Measurements from ENCODE around the gene TMEM131. TPM values are rescaled to one million over a fixed set of nuclear protein-coding genes. Genes with fewer than 3 reads are reported as not detected.
A peak's percentile ranks its signal among the peaks of the same experiment; 100 is the strongest.

The TMEM131 gene
- polyA plus RNA-seq, 3 donors: 7.0 to 23.6 (median 8.2) TPM

DNA sequence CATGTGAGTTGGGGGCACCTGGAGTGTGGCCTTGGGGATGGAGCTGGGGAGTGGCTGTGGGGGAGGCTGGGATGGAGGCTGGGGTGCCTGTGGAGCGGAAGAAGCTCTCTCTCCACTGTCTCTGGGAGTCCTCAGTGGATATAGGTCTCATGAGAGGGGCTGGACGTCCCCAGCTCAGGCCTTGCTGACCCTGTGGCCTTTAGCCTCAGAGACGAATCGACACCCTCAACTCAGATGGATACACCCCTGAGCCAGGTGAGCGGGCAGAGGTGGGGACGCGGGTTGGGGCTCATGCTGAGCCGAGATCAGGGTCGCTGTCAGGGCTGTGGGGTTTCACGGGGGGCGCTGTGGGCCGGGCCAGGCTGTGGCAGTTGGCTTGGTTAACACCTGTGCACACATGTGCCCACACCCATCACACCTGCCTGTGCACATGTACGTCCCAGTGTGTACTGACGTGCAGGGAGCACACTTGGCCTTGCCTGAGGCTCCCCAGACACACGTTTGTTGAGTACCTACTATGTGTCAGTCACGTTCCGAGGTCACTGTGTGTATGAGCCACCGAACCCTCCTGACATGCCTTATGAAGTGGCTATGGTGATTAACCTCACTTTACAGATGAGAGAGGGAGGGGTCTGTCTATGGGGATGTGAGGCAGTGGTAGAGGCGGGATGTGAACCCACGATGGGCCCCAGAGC, 262.3 kb downstream of the TMEM131 start:
- Histone ChIP-seq H3K4me1 (ENCODE audit: control insufficient read depth in 1 of 2, insufficient read depth in 2 of 2, low read length in 2 of 2) (no peaks in the 10 kb centered on the region), H3K9me3 (replicated peaks in 1 of 2; ENCODE audit: control insufficient read depth in 1 of 2, insufficient read depth in 1 of 2, low read length in 2 of 2) (peaks cover 0 to 11% of the 10 kb centered on the region in 2 donors), H4K20me1 (ENCODE audit: insufficient read depth, low read length) (no peaks in the 10 kb centered on the region), H3K79me2 (ENCODE audit: insufficient read depth, low read length) (no peaks in the 10 kb centered on the region), H3K9ac (ENCODE audit: insufficient read depth, low read length, poor library complexity, severe bottlenecking) (no peak overlapping the region), H3K27ac (ENCODE audit: low read depth in 1 of 2, low read length in 2 of 2) (no peak overlapping the region), H3K27me3 (ENCODE audit: control insufficient read depth in 2 of 2, insufficient read depth in 2 of 2, low read length in 2 of 2) (no peaks in the 10 kb centered on the region), H2AFZ (ENCODE audit: insufficient read depth, low read depth, low read length, poor library complexity, severe bottlenecking) (no peak overlapping the region), H3K4me3 (replicated peaks in 1 of 3; ENCODE audit: low read depth in 2 of 3, low read length in 3 of 3) (no peak overlapping the region), H3K4me2 (replicated peaks; ENCODE audit: extremely low read depth, low read length, poor library complexity, severe bottlenecking) (no peak overlapping the region), H3K36me3 (replicated peaks in 1 of 2; ENCODE audit: control insufficient read depth in 1 of 2, insufficient read depth in 2 of 2, low read length in 2 of 2) (no peaks in the 10 kb centered on the region)
- Mint-ChIP-seq H3K4me3 (no peak overlapping the region), H3K4me1 (no peaks in the 10 kb centered on the region), H3K27ac (peak overlapping the region in 1 of 7 donors; percentile 48), H3K27me3 (ENCODE audit: low read depth in 3 of 3) (peaks cover 2 to 3% (median 2%) of the 10 kb centered on the region in 3 donors), H3K36me3 (no peaks in the 10 kb centered on the region), H3K9me3 (peaks cover 0 to 18% (median 13%) of the 10 kb centered on the region in 7 donors)
- no peak for DNase-seq
- 92% methylated on average over 15 of the region's 20 CpGs for WGBS (ENCODE audit: insufficient coverage)
- intact Hi-C loops (cut with micrococcal nuclease): no loop called here
- TF ChIP-seq, protein P1, sequence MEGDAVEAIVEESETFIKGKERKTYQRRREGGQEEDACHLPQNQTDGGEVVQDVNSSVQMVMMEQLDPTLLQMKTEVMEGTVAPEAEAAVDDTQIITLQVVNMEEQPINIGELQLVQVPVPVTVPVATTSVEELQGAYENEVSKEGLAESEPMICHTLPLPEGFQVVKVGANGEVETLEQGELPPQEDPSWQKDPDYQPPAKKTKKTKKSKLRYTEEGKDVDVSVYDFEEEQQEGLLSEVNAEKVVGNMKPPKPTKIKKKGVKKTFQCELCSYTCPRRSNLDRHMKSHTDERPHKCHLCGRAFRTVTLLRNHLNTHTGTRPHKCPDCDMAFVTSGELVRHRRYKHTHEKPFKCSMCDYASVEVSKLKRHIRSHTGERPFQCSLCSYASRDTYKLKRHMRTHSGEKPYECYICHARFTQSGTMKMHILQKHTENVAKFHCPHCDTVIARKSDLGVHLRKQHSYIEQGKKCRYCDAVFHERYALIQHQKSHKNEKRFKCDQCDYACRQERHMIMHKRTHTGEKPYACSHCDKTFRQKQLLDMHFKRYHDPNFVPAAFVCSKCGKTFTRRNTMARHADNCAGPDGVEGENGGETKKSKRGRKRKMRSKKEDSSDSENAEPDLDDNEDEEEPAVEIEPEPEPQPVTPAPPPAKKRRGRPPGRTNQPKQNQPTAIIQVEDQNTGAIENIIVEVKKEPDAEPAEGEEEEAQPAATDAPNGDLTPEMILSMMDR (IDR thresholded peaks at IDR 0.05): no peak

DNA sequence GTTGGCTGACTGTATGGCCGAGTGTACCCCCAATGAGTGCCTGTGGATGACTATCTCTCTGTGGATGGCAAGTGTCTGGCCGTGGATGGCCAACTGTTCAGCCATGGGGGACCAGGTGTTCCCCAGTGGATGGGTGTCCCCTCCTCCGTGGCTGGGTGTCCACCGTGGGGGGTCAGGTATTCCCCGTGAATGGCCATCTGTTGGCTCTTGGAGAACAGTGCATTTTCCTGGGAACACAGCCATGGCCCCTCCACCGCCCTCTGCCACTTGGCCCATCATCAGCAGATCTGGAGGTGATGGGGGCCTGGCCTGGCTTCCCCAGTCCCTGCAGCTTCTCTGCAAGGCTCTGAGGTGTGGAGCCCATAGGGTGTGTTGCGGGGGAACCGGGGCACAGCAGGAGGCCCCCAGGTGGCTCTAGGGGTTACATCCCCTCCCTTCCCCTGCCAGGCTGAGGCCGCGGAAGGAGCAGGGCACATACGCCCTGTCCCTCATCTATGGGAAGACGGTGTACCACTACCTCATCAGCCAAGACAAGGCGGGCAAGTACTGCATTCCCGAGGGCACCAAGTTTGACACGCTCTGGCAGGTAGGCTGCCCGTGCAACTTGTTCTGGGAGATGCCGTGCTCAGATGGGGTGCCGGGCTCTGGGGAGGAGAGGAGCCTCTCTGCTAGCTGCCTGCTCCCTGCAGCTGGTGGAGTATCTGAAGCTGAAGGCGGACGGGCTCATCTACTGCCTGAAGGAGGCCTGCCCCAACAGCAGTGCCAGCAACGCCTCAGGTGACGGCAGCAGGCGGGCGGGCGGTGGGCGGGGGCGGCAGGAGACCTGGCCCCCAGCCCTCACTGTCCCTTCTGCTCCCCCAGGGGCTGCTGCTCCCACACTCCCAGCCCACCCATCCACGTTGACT, 263.1 kb downstream of the TMEM131 start:
- 99% methylated on average over 17 of the region's 28 CpGs for WGBS (ENCODE audit: insufficient coverage)
- Histone ChIP-seq H3K4me3 (replicated peaks in 1 of 3; ENCODE audit: low read depth in 2 of 3, low read length in 3 of 3) (no peak overlapping the region), H3K4me1 (ENCODE audit: control insufficient read depth in 1 of 2, insufficient read depth in 2 of 2, low read length in 2 of 2) (no peaks in the 10 kb centered on the region), H3K79me2 (ENCODE audit: insufficient read depth, low read length) (no peaks in the 10 kb centered on the region), H4K20me1 (ENCODE audit: insufficient read depth, low read length) (no peaks in the 10 kb centered on the region), H3K9ac (ENCODE audit: insufficient read depth, low read length, poor library complexity, severe bottlenecking) (no peak overlapping the region), H3K9me3 (replicated peaks in 1 of 2; ENCODE audit: control insufficient read depth in 1 of 2, insufficient read depth in 1 of 2, low read length in 2 of 2) (peaks cover 0 to 11% of the 10 kb centered on the region in 2 donors), H3K27me3 (ENCODE audit: control insufficient read depth in 2 of 2, insufficient read depth in 2 of 2, low read length in 2 of 2) (no peaks in the 10 kb centered on the region), H3K4me2 (replicated peaks; ENCODE audit: extremely low read depth, low read length, poor library complexity, severe bottlenecking) (no peak overlapping the region), H3K36me3 (replicated peaks in 1 of 2; ENCODE audit: control insufficient read depth in 1 of 2, insufficient read depth in 2 of 2, low read length in 2 of 2) (no peaks in the 10 kb centered on the region), H3K27ac (ENCODE audit: low read depth in 1 of 2, low read length in 2 of 2) (no peak overlapping the region), H2AFZ (ENCODE audit: insufficient read depth, low read depth, low read length, poor library complexity, severe bottlenecking) (no peak overlapping the region)
- H3K4me3 Mint-ChIP-seq: no peak overlapping the region
- intact Hi-C loops (cut with micrococcal nuclease): no loop called here
- DNase-seq: no peak
- no peak overlapping the region for H3K27ac Mint-ChIP-seq
- no peaks in the 10 kb centered on the region for H3K4me1 Mint-ChIP-seq
- TF ChIP-seq, protein P1 (IDR thresholded peaks at IDR 0.05): no peak
- H3K36me3 Mint-ChIP-seq: no peaks in the 10 kb centered on the region
- H3K27me3 Mint-ChIP-seq (ENCODE audit: low read depth in 3 of 3): peaks cover 0 to 2% (median 2%) of the 10 kb centered on the region in 3 donors
- peaks cover 0 to 18% (median 13%) of the 10 kb centered on the region in 7 donors for H3K9me3 Mint-ChIP-seq
